ENCODE data around the gene VBP1.
"Not testable (repeated sequence)": the region's sequence is repeated elsewhere in the genome, so short reads cannot be mapped to it uniquely, and the experiment has no call there.

VBP1 gene

GRCh38 chrX:155215443-155216178 lies 649 bp upstream of the VBP1 start:
- DNase-seq (ENCODE audit: extremely low read depth, low read depth), result no peak
- TF ChIP-seq CTCF (IDR thresholded peaks at IDR 0.05; ENCODE audit: low read depth, low read length), result no peak

GRCh38 chrX:155216940-155217440 lies 730 bp downstream of the VBP1 start:
- no peak for DNase-seq (ENCODE audit: extremely low read depth, low read depth)
- TF ChIP-seq CTCF (IDR thresholded peaks at IDR 0.05; ENCODE audit: low read depth, low read length), result no peak

- DNase-seq (ENCODE audit: extremely low read depth, low read depth), result no peak
- TF ChIP-seq CTCF (IDR thresholded peaks at IDR 0.05; ENCODE audit: low read depth, low read length), result no peak
These were observed 2.5 kb downstream of the VBP1 start for GRCh38 chrX:155218777-155219176.

- TF ChIP-seq CTCF (IDR thresholded peaks at IDR 0.05; ENCODE audit: low read depth, low read length), result no peak
- no peak for DNase-seq (ENCODE audit: extremely low read depth, low read depth)
These were observed 5.1 kb downstream of the VBP1 start for GRCh38 chrX:155221351-155221750.

GRCh38 chrX:155223746-155224145 lies 7.5 kb downstream of the VBP1 start:
- not testable (repeated sequence) for DNase-seq (ENCODE audit: extremely low read depth, low read depth)

- DNase-seq (ENCODE audit: extremely low read depth, low read depth), result no peak
- no peak for TF ChIP-seq CTCF (IDR thresholded peaks at IDR 0.05; ENCODE audit: low read depth, low read length)
These were observed 9.5 kb downstream of the VBP1 start for GRCh38 chrX:155225774-155226173.

GRCh38 chrX:155231163-155231562 lies 14.9 kb downstream of the VBP1 start:
- no peak for TF ChIP-seq CTCF (IDR thresholded peaks at IDR 0.05; ENCODE audit: low read depth, low read length)
- no peak for DNase-seq (ENCODE audit: extremely low read depth, low read depth)

- no peak for DNase-seq (ENCODE audit: extremely low read depth, low read depth)
- TF ChIP-seq CTCF (IDR thresholded peaks at IDR 0.05; ENCODE audit: low read depth, low read length), result no peak
These were observed 19.6 kb downstream of the VBP1 start for GRCh38 chrX:155235891-155236290.

Data from AG09319 (cell line).